GM21529 (cell line): ENCODE data around the gene DNAH11.
A peak's percentile ranks its signal among the peaks of the same experiment; 100 is the strongest.

ENCODE experiments used
- ATAC-seq: cut with Tn5 transposase; IDR thresholded peaks from one replicate; pipeline ENCODE4 v1.9.1; 2021; ENCODE audit not compliant: unreplicated experiment

DNAH11 gene

GRCh38 chr7:21550821-21551531 is 8.1 kb downstream of the DNAH11 start:
- ATAC-seq, result no peak

GRCh38 chr7:21562385-21562784 is 19.5 kb downstream of the DNAH11 start:
- ATAC-seq, result no peak

- ATAC-seq, result no peak
Observed at GRCh38 chr7:21565614-21566013, 22.8 kb downstream of the DNAH11 start.

- no peak for ATAC-seq
Observed at GRCh38 chr7:21566094-21566493, 23.3 kb downstream of the DNAH11 start.

- no peak for ATAC-seq
Observed at GRCh38 chr7:21568762-21569161, 25.9 kb downstream of the DNAH11 start.

GRCh38 chr7:21572331-21573313 is 29.8 kb downstream of the DNAH11 start:
- no peak for ATAC-seq

GRCh38 chr7:21579341-21580072 is 36.7 kb downstream of the DNAH11 start:
- ATAC-seq, result no peak

- ATAC-seq, result no peak
Observed at GRCh38 chr7:21580073-21580521, 37.3 kb downstream of the DNAH11 start.

- no peak for ATAC-seq
Observed at GRCh38 chr7:21585070-21585724, 42.4 kb downstream of the DNAH11 start.

GRCh38 chr7:21587139-21587784 is 44.4 kb downstream of the DNAH11 start:
- no peak for ATAC-seq

- ATAC-seq, result no peak
Observed at GRCh38 chr7:21596801-21597200, 54.0 kb downstream of the DNAH11 start.

GRCh38 chr7:21603462-21603861 is 60.6 kb downstream of the DNAH11 start:
- ATAC-seq, result no peak

GRCh38 chr7:21603972-21604749 is 61.3 kb downstream of the DNAH11 start:
- ATAC-seq, result peak; percentile 83

GRCh38 chr7:21605008-21605585 is 62.3 kb downstream of the DNAH11 start:
- no peak for ATAC-seq

GRCh38 chr7:21608465-21608864 is 65.6 kb downstream of the DNAH11 start:
- no peak for ATAC-seq

GRCh38 chr7:21611129-21611528 is 68.3 kb downstream of the DNAH11 start:
- ATAC-seq, result no peak

- no peak for ATAC-seq
Observed at GRCh38 chr7:21616091-21616490, 73.3 kb downstream of the DNAH11 start.

- no peak for ATAC-seq
Observed at GRCh38 chr7:21616796-21617436, 74.1 kb downstream of the DNAH11 start.

GRCh38 chr7:21617513-21617912 is 74.7 kb downstream of the DNAH11 start:
- ATAC-seq, result no peak
